HEK293 (cell line): ENCODE results near the gene PRKCA.

Experiments used
- CTCF ChIP-seq: fragments of 450-650 bp; formaldehyde crosslinking; IDR thresholded peaks from 2 replicates; pipeline ENCODE4 v1.5.1; 2016; ENCODE audit warnings: missing biosample characterization, missing genetic modification characterization
- PRDM4 ChIP-seq: fragments of 450-650 bp; formaldehyde crosslinking; IDR thresholded peaks from 2 replicates; pipeline ENCODE4 v1.5.1; 2017; ENCODE audit warnings: missing biosample characterization, missing genetic modification characterization
- REST ChIP-seq: fragments of 450-650 bp; formaldehyde crosslinking; IDR thresholded peaks from 2 replicates; pipeline ENCODE4 v1.5.1; 2016; ENCODE audit warnings: missing biosample characterization, missing genetic modification characterization
- ZNF211 ChIP-seq: fragments of 450-650 bp; formaldehyde crosslinking; IDR thresholded peaks from 2 replicates; pipeline ENCODE4 v1.5.1; 2016; ENCODE audit warnings: low read depth, missing biosample characterization, missing genetic modification characterization
- ZNF335 ChIP-seq: fragments of 450-650 bp; formaldehyde crosslinking; conservative IDR thresholded peaks from 2 replicates; pipeline ENCODE4 v1.5.1; 2016; ENCODE audit warnings: missing biosample characterization, missing genetic modification characterization
- ZNF423 ChIP-seq: fragments of 450-650 bp; formaldehyde crosslinking; IDR thresholded peaks from 2 replicates; pipeline ENCODE4 v1.5.1; 2016; ENCODE audit warnings: missing biosample characterization, missing genetic modification characterization
- ZNF48 ChIP-seq: fragments of 450-650 bp; formaldehyde crosslinking; IDR thresholded peaks from 2 replicates; pipeline ENCODE4 v1.5.1; 2016; ENCODE audit warnings: missing biosample characterization, missing genetic modification characterization
- ZNF692 ChIP-seq: fragments of 450-650 bp; formaldehyde crosslinking; IDR thresholded peaks from 2 replicates; pipeline ENCODE4 v1.5.1; 2016; ENCODE audit warnings: missing biosample characterization, missing genetic modification characterization
- TF ChIP-seq, protein P1 (sequence below): fragments of 450-650 bp; formaldehyde crosslinking; IDR thresholded peaks from 2 replicates; pipeline ENCODE4 v1.5.1; 2016; ENCODE audit warnings: missing biosample characterization, missing genetic modification characterization
- TF ChIP-seq, protein P2 (sequence below): fragments of 450-650 bp; formaldehyde crosslinking; IDR thresholded peaks from 2 replicates; pipeline ENCODE4 v1.5.1; 2016; ENCODE audit warnings: missing biosample characterization, missing genetic modification characterization
- TF ChIP-seq, protein P3 (sequence below): fragments of 450-650 bp; formaldehyde crosslinking; IDR thresholded peaks from 2 replicates; pipeline ENCODE4 v1.5.1; 2016; ENCODE audit warnings: missing biosample characterization, missing genetic modification characterization
- TF ChIP-seq, protein P4 (sequence below): fragments of 450-650 bp; formaldehyde crosslinking; IDR thresholded peaks from 2 replicates; pipeline ENCODE4 v1.5.1; 2016; ENCODE audit warnings: missing biosample characterization, missing genetic modification characterization

- TF ChIP-seq ZNF423 (tag by site-specific recombination) = no peak
- TF ChIP-seq, protein P1, sequence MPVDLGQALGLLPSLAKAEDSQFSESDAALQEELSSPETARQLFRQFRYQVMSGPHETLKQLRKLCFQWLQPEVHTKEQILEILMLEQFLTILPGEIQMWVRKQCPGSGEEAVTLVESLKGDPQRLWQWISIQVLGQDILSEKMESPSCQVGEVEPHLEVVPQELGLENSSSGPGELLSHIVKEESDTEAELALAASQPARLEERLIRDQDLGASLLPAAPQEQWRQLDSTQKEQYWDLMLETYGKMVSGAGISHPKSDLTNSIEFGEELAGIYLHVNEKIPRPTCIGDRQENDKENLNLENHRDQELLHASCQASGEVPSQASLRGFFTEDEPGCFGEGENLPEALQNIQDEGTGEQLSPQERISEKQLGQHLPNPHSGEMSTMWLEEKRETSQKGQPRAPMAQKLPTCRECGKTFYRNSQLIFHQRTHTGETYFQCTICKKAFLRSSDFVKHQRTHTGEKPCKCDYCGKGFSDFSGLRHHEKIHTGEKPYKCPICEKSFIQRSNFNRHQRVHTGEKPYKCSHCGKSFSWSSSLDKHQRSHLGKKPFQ (tag by site-specific recombination) = no peak
- TF ChIP-seq REST (tag by site-specific recombination) = no peak
- TF ChIP-seq CTCF = no peak
- TF ChIP-seq ZNF48 (tag by site-specific recombination) = no peak
- TF ChIP-seq ZNF692 (tag by site-specific recombination) = no peak
- TF ChIP-seq PRDM4 = no peak
- TF ChIP-seq, protein P2, sequence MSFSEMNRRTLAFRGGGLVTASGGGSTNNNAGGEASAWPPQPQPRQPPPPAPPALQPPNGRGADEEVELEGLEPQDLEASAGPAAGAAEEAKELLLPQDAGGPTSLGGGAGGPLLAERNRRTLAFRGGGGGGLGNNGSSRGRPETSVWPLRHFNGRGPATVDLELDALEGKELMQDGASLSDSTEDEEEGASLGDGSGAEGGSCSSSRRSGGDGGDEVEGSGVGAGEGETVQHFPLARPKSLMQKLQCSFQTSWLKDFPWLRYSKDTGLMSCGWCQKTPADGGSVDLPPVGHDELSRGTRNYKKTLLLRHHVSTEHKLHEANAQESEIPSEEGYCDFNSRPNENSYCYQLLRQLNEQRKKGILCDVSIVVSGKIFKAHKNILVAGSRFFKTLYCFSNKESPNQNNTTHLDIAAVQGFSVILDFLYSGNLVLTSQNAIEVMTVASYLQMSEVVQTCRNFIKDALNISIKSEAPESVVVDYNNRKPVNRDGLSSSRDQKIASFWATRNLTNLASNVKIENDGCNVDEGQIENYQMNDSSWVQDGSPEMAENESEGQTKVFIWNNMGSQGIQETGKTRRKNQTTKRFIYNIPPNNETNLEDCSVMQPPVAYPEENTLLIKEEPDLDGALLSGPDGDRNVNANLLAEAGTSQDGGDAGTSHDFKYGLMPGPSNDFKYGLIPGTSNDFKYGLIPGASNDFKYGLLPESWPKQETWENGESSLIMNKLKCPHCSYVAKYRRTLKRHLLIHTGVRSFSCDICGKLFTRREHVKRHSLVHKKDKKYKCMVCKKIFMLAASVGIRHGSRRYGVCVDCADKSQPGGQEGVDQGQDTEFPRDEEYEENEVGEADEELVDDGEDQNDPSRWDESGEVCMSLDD = no peak
- no peak for TF ChIP-seq ZNF335 (tag by site-specific recombination)
- no peak for TF ChIP-seq ZNF211 (tag by site-specific recombination)
- TF ChIP-seq, protein P3, sequence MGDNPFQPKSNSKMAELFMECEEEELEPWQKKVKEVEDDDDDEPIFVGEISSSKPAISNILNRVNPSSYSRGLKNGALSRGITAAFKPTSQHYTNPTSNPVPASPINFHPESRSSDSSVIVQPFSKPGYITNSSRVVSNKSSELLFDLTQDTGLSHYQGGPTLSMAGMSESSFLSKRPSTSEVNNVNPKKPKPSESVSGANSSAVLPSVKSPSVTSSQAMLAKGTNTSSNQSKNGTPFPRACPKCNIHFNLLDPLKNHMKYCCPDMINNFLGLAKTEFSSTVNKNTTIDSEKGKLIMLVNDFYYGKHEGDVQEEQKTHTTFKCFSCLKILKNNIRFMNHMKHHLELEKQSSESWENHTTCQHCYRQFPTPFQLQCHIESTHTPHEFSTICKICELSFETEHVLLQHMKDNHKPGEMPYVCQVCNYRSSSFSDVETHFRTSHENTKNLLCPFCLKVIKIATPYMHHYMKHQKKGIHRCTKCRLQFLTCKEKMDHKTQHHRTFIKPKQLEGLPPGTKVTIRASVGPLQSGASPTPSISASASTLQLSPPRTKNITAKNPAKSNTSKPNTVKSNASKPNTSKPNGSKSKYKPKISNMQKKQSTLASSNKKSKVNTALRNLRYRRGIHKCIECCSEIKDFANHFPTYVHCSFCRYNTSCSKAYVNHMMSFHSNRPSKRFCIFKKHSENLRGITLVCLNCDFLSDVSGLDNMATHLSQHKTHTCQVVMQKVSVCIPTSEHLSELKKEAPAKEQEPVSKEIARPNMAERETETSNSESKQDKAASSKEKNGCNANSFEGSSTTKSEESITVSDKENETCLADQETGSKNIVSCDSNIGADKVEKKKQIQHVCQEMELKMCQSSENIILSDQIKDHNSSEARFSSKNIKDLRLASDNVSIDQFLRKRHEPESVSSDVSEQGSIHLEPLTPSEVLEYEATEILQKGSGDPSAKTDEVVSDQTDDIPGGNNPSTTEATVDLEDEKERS (tag by site-specific recombination) = no peak
- TF ChIP-seq, protein P4, sequence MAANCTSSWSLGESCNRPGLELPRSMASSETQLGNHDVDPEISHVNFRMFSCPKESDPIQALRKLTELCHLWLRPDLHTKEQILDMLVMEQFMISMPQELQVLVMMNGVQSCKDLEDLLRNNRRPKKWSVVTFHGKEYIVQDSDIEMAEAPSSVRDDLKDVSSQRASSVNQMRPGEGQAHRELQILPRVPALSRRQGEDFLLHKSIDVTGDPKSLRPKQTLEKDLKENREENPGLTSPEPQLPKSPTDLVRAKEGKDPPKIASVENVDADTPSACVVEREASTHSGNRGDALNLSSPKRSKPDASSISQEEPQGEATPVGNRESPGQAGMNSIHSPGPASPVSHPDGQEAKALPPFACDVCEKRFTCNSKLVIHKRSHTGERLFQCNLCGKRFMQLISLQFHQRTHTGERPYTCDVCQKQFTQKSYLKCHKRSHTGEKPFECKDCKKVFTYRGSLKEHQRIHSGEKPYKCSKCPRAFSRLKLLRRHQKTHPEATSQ (tag by site-specific recombination) = no peak
These were observed 62.1 kb downstream of the PRKCA start for GRCh38 chr17:66364508-66364907.
